SK-N-SH treated with all-trans-retinoic acid at 6 μM for 48 hours (cell line): ENCODE results near the gene DSCAM.

Experiments used
- ARNTL ChIP-seq: fragments of 450-650 bp; formaldehyde crosslinking; IDR thresholded peaks from 2 replicates; pipeline ENCODE4 v1.5.0; 2020; ENCODE audit warnings: low read depth, mild to moderate bottlenecking, moderate library complexity, borderline replicate concordance
- BACH2 ChIP-seq: fragments of 250-450 bp; sonication (Bioruptor Pico); IDR thresholded peaks from 2 replicates; pipeline ENCODE4 v1.9.0; 2021; ENCODE audit warnings: mild to moderate bottlenecking, borderline replicate concordance
- CSDC2 ChIP-seq: fragments of 250-450 bp; sonication (Bioruptor Pico); IDR thresholded peaks from 2 replicates; pipeline ENCODE4 v1.5.0; 2020; ENCODE audit warnings: mild to moderate bottlenecking, moderate library complexity
- ESRRG ChIP-seq: fragments of 250-450 bp; sonication (Bioruptor Pico); IDR thresholded peaks from 2 replicates; pipeline ENCODE4 v1.6.1; 2021; ENCODE audit warnings: mild to moderate bottlenecking
- OSR1 ChIP-seq: fragments of 250-450 bp; sonication (Bioruptor Pico); IDR thresholded peaks from 2 replicates; pipeline ENCODE4 v1.8.0; 2022; ENCODE audit warnings: moderate library complexity, mild to moderate bottlenecking, inconsistent platforms
- TCF4 ChIP-seq: fragments of 250-450 bp; sonication (Bioruptor Pico); IDR thresholded peaks from 2 replicates; pipeline ENCODE4 v1.8.0; 2021; ENCODE audit warnings: mild to moderate bottlenecking, moderate library complexity, borderline replicate concordance
- ZFP30 ChIP-seq: fragments of 450-650 bp; formaldehyde crosslinking; IDR thresholded peaks from 2 replicates; pipeline ENCODE4 v1.5.0; 2022; ENCODE audit warnings: mild to moderate bottlenecking, moderate library complexity
- ZNF70 ChIP-seq: fragments of 450-650 bp; formaldehyde crosslinking; IDR thresholded peaks from 2 replicates; pipeline ENCODE4 v1.5.0; 2020; ENCODE audit warnings: mild to moderate bottlenecking, moderate library complexity
- TF ChIP-seq, protein P1 (sequence below): fragments of 250-450 bp; sonication (Bioruptor Pico); IDR thresholded peaks from 2 replicates; pipeline ENCODE4 v1.5.1; 2020; ENCODE audit warnings: low read depth, mild to moderate bottlenecking, moderate library complexity

DNA sequence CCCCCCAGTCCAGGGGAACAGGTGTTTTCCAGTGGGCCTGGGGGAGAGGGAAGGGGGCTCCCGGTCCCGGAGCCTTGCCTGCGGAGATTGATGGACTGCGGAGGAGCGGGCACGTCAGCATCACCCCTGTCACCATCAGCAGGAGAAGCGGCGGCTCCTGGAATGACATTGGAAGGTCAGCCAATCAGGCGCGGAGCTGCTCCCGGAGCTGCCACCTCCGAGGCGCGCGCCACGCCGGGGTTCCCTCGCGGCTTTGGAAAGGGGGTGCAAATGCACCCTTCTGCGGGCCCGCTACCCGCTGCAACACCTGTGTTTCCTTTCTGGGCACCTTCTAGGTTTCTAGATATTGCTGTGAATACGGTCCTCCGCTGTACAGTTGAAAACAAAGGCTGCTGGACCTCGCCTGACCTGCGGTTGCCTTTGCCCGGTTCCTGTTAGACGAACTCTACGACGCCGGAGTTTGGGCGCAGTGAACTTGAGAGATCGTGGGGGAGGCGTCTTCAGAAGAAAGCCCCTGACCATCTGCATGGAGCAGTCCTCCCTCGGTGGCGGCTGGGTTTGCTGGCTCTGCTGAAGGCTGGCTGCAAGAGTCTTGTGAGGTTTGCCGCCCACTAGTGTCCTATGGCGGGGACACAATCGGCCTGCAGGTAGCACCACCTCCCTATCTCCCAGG, 5.3 kb downstream of the DSCAM start:
- TF ChIP-seq OSR1 (CRISPR knock-in tag) (no peak), ESRRG (no peak), BACH2 (CRISPR knock-in tag) (no peak), ZNF70 (CRISPR knock-in tag) (no peak), ZFP30 (CRISPR knock-in tag) (no peak), TCF4 (CRISPR knock-in tag) (no peak), CSDC2 (CRISPR knock-in tag) (no peak), ARNTL (no peak)
- TF ChIP-seq, protein P1, sequence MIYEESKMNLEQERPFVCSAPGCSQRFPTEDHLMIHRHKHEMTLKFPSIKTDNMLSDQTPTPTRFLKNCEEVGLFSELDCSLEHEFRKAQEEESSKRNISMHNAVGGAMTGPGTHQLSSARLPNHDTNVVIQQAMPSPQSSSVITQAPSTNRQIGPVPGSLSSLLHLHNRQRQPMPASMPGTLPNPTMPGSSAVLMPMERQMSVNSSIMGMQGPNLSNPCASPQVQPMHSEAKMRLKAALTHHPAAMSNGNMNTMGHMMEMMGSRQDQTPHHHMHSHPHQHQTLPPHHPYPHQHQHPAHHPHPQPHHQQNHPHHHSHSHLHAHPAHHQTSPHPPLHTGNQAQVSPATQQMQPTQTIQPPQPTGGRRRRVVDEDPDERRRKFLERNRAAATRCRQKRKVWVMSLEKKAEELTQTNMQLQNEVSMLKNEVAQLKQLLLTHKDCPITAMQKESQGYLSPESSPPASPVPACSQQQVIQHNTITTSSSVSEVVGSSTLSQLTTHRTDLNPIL (CRISPR knock-in tag): no peak
